OCI-LY3 (cell line): ENCODE measurements around the gene DIPK2B.

ENCODE experiments used
- H2AFZ ChIP-seq: fragments of 200-600, 300-600 bp; shearing (Covaris generic); 2 replicates; pipeline ENCODE4 v1.6.0; 2014; ENCODE audit warnings: antibody characterized with exemption, low read depth, low read length
- H3K27ac ChIP-seq: fragments of 200-600, 300-600 bp; sonication (generic); 2 replicates; pipeline ENCODE4 v1.5.1; 2014; ENCODE audit warnings: mild to moderate bottlenecking, low read length, moderate library complexity, mixed read lengths
- H3K27me3 ChIP-seq: fragments of 200-600, 300-600 bp; sonication (generic); 2 replicates; pipeline ENCODE4 v1.6.1; 2014; ENCODE audit warnings: low read depth, low read length, mixed read lengths
- H3K36me3 ChIP-seq: fragments of 200-600, 300-600 bp; sonication (generic); replicated peaks from 2 replicates; pipeline ENCODE3; 2014; ENCODE audit warnings: low read depth, low read length, mixed read lengths
- H3K4me1 ChIP-seq: fragments of 300-600, 200-600 bp; sonication (generic); 2 replicates; pipeline ENCODE4 v1.6.1; 2014; ENCODE audit warnings: low read length, mixed read lengths
- H3K4me2 ChIP-seq: fragments of 200-600, 300-600 bp; sonication (generic); 2 replicates; pipeline ENCODE4 v1.6.1; 2014; ENCODE audit warnings: low read length, mixed read lengths
- H3K4me3 ChIP-seq: fragments of 300-600, 200-600 bp; sonication (generic); 2 replicates; pipeline ENCODE4 v1.5.1; 2014; ENCODE audit warnings: antibody characterized with exemption, mild to moderate bottlenecking, low read length, moderate library complexity
- H3K79me2 ChIP-seq: fragments of 300-600, 200-600 bp; shearing (Covaris generic); 2 replicates; pipeline ENCODE4 v1.6.1; 2014; ENCODE audit warnings: mild to moderate bottlenecking, low read length, mixed read lengths
- H3K9ac ChIP-seq: fragments of 300-600, 200-600 bp; shearing (Covaris generic); 2 replicates; pipeline ENCODE4 v1.6.0; 2014; ENCODE audit warnings: mild to moderate bottlenecking, low read length, moderate library complexity
- H3K9me3 ChIP-seq: fragments of 200-600, 300-600 bp; shearing (Covaris generic); 2 replicates; pipeline ENCODE4 v1.6.1; 2014; ENCODE audit warnings: low read length, mixed read lengths; ENCODE audit not compliant: insufficient read depth
- H4K20me1 ChIP-seq: fragments of 200-600, 300-600 bp; sonication (generic); 2 replicates; pipeline ENCODE4 v1.6.1; 2016; ENCODE audit warnings: low read length, mixed read lengths; ENCODE audit not compliant: insufficient read depth
- CTCF ChIP-seq: fragments of 200-600, 300-600 bp; sonication (generic); IDR thresholded peaks from 2 replicates; pipeline ENCODE4 v1.5.1; 2014; ENCODE audit warnings: antibody characterized with exemption, low read length, low read depth
- EZH2phosphoT487 ChIP-seq: fragments of 200-600 bp; shearing (Covaris generic); IDR thresholded peaks from 2 replicates; pipeline ENCODE4 v1.6.1; 2018; ENCODE audit warnings: antibody characterized with exemption, mixed run types, low read depth

Gene DIPK2B

GRCh38 chrX:45200741-45201234, at the start of gene DIPK2B:
Gene DIPK2B, minus strand, starts transcription at chrX:45200876. Its CDS starts 50 bp downstream, at chrX:45200826.
- no peaks in the 10 kb centered on the region for H3K36me3 ChIP-seq
- TF ChIP-seq EZH2phosphoT487 (no peak), CTCF (no peak)
- H3K9me3 ChIP-seq = no peaks in the 10 kb centered on the region
- no peaks in the 10 kb centered on the region for H3K79me2 ChIP-seq
- no peak within 1 kb of the TSS for H3K4me2 ChIP-seq
- H4K20me1 ChIP-seq = no peaks in the 10 kb centered on the region
- H2AFZ ChIP-seq = no peak within 1 kb of the TSS
- H3K9ac ChIP-seq = no peak within 1 kb of the TSS
- no peak within 1 kb of the TSS for H3K27ac ChIP-seq
- peaks cover 11% of the 10 kb centered on the region; the same call in 1 of the 2 replicates for H3K4me1 ChIP-seq
- no peak within 1 kb of the TSS for H3K4me3 ChIP-seq
- peaks cover 5% of the 10 kb centered on the region; the same call in 1 of the 2 replicates for H3K27me3 ChIP-seq

- Histone ChIP-seq H2AFZ (no peak overlapping the region), H3K79me2 (no peaks in the 10 kb centered on the region), H3K27me3 (no peaks in the 10 kb centered on the region), H3K4me1 (no peaks in the 10 kb centered on the region), H3K9me3 (no peaks in the 10 kb centered on the region), H3K4me3 (no peak overlapping the region), H3K36me3 (no peaks in the 10 kb centered on the region), H4K20me1 (no peaks in the 10 kb centered on the region), H3K27ac (no peak overlapping the region), H3K4me2 (no peak overlapping the region), H3K9ac (no peak overlapping the region)
- TF ChIP-seq CTCF = peak; percentile 41
- no peak for TF ChIP-seq EZH2phosphoT487
Measured at GRCh38 chrX:45240301-45240700, 39.6 kb upstream of the DIPK2B start.

GRCh38 chrX:45238489-45238888, 37.8 kb upstream of the DIPK2B start:
- H4K20me1 ChIP-seq = no peaks in the 10 kb centered on the region
- H3K4me2 ChIP-seq = no peak overlapping the region
- no peak overlapping the region for H3K27ac ChIP-seq
- no peak overlapping the region for H3K4me3 ChIP-seq
- H3K9me3 ChIP-seq = no peaks in the 10 kb centered on the region
- TF ChIP-seq CTCF (no peak), EZH2phosphoT487 (no peak)
- no peaks in the 10 kb centered on the region for H3K36me3 ChIP-seq
- H3K4me1 ChIP-seq = no peaks in the 10 kb centered on the region
- H2AFZ ChIP-seq = no peak overlapping the region
- no peak overlapping the region for H3K9ac ChIP-seq
- H3K79me2 ChIP-seq = no peaks in the 10 kb centered on the region
- no peaks in the 10 kb centered on the region for H3K27me3 ChIP-seq

GRCh38 chrX:45233531-45233930, 32.9 kb upstream of the DIPK2B start:
- TF ChIP-seq CTCF (no peak), EZH2phosphoT487 (no peak)
- Histone ChIP-seq H2AFZ (no peak overlapping the region), H3K4me2 (no peak overlapping the region), H3K36me3 (no peaks in the 10 kb centered on the region), H3K27ac (no peak overlapping the region), H3K27me3 (no peaks in the 10 kb centered on the region), H3K9ac (no peak overlapping the region), H3K9me3 (no peaks in the 10 kb centered on the region), H3K79me2 (no peaks in the 10 kb centered on the region), H3K4me1 (peaks cover 41% of the 10 kb centered on the region), H4K20me1 (no peaks in the 10 kb centered on the region), H3K4me3 (no peak overlapping the region)
